Ecto neural progenitor cell (in vitro differentiated cells): ENCODE measurements around the gene BAHCC1.

Experiments
- DNase-seq: peaks from one replicate; pipeline ENCODE4 v3.0.0-alpha.2; 2018; ENCODE audit warnings: low spot score

The BAHCC1 gene

GRCh38 chr17:81493198-81494038 is 98.2 kb downstream of the BAHCC1 start:
- peak; percentile 49 for DNase-seq

GRCh38 chr17:81494626-81495377 is 99.5 kb downstream of the BAHCC1 start:
- DNase-seq = peak; percentile 52

- DNase-seq = peak; percentile 46
Measured at GRCh38 chr17:81498953-81499600, 103.8 kb downstream of the BAHCC1 start.

- DNase-seq = no peak
Measured at GRCh38 chr17:81499601-81499970, 104.3 kb downstream of the BAHCC1 start.

- DNase-seq = peak; percentile 52
Measured at GRCh38 chr17:81500047-81500446, 104.8 kb downstream of the BAHCC1 start.

GRCh38 chr17:81502471-81503017 is 107.3 kb downstream of the BAHCC1 start:
- peak; percentile 45 for DNase-seq

- no peak for DNase-seq
Measured at GRCh38 chr17:81503619-81504018, 108.4 kb downstream of the BAHCC1 start.

GRCh38 chr17:81508639-81509206 is 113.5 kb downstream of the BAHCC1 start:
- DNase-seq = peak; percentile 52

- peak; percentile 50 for DNase-seq
Measured at GRCh38 chr17:81509207-81509971, 114.1 kb downstream of the BAHCC1 start.

GRCh38 chr17:81509972-81510784 is 114.9 kb downstream of the BAHCC1 start:
- DNase-seq = no peak

- peak; percentile 58 for DNase-seq
Measured at GRCh38 chr17:81510785-81511553, 115.7 kb downstream of the BAHCC1 start.

- DNase-seq = no peak
Measured at GRCh38 chr17:81511554-81511803, 116.2 kb downstream of the BAHCC1 start.

GRCh38 chr17:81511804-81512561 is 116.7 kb downstream of the BAHCC1 start:
- peak; percentile 52 for DNase-seq

- peak; percentile 97 for DNase-seq
Measured at GRCh38 chr17:81512562-81513371, 117.5 kb downstream of the BAHCC1 start, which contains the start of gene ACTG1. Gene ACTG1, minus strand, starts transcription at chr17:81512799. Its CDS starts 445 bp downstream, at chr17:81512354.

GRCh38 chr17:81513372-81513752 is 118.1 kb downstream of the BAHCC1 start:
- DNase-seq = peak; percentile 86

- DNase-seq = peak; percentile 86
Measured at GRCh38 chr17:81513753-81514488, 118.7 kb downstream of the BAHCC1 start.

GRCh38 chr17:81514489-81514738 is 119.2 kb downstream of the BAHCC1 start:
- no peak for DNase-seq
